HTR-8/SVneo (cell line): ENCODE results near the gene CMKLR1.
A peak's percentile ranks its signal among the peaks of the same experiment; 100 is the strongest.

ENCODE experiments used
- DNase-seq: peaks from one replicate; pipeline ENCODE4 v3.0.0; 2011; ENCODE audit warnings: low spot score, mixed read lengths; ENCODE audit not compliant: insufficient read length
- FAIRE-seq: peaks from 2 replicates; lab custom pipeline; 2011; peaks lifted over from hg19 to GRCh38; lab: Jason Lieb, UNC

Gene CMKLR1, protein sequence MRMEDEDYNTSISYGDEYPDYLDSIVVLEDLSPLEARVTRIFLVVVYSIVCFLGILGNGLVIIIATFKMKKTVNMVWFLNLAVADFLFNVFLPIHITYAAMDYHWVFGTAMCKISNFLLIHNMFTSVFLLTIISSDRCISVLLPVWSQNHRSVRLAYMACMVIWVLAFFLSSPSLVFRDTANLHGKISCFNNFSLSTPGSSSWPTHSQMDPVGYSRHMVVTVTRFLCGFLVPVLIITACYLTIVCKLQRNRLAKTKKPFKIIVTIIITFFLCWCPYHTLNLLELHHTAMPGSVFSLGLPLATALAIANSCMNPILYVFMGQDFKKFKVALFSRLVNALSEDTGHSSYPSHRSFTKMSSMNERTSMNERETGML

DNA sequence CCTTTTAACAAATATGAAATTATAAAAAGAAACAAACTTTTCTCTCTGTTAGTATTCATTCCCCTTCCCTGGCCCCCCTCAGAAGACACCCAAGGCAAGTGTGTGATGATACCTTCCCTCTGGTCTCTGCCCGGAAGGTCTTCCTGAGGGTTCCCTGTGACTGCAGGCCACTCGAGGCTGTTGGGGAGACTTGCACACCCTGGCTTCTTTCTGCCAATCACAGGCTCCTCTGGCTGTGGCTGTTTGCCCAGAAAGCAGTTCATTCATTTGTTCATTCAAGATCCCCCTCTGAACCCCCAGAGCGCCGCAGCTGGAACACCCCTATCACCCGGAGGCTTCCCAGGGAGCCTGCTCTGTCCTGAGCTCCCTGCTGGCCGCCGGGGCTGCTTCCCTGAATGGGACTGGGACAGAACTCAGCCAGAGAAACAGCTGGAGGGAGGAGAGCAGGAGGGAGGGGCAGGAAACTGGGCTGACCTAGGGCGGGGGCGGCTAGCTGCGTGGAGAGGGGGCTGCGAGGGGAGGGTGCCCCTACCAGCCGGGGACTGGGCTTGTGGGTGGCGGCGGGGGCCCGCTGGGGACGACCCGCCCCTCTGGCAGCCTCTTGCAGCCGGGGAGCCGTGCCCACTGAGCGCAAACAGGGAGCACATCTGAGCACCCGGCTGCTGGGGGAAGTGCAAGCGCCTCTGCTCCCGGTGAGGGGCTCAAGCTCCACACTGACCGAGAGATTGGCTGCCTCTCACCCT is at the start of gene CMKLR1:
CMKLR1 (minus strand) TSS at position 397 of the 743 bp plus-strand sequence. CDS start 45,720 bp downstream, outside the sequence.
- DNase-seq (no peak), FAIRE-seq (no peak)

DNA sequence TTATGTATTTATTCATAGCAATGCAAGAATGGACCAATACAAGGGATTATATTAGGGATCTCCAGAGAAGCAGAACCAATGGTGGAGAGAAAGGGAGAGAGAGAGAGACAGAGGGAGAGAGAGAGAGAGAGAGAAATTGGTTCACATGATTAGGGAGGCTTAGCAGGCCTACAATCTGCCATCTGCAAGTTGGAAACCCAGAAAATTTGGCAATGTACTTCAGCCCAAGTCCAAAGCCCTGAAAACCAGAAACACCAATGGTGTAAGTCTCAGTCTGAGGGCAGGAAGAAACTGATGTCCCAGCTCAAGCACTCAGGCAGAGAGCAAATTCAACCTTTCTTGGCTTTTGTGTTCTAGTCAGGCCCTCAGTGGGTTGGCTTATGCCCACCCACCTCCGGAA is 48.7 kb upstream of the CMKLR1 start:
- FAIRE-seq (no peak), DNase-seq (no peak)

DNA sequence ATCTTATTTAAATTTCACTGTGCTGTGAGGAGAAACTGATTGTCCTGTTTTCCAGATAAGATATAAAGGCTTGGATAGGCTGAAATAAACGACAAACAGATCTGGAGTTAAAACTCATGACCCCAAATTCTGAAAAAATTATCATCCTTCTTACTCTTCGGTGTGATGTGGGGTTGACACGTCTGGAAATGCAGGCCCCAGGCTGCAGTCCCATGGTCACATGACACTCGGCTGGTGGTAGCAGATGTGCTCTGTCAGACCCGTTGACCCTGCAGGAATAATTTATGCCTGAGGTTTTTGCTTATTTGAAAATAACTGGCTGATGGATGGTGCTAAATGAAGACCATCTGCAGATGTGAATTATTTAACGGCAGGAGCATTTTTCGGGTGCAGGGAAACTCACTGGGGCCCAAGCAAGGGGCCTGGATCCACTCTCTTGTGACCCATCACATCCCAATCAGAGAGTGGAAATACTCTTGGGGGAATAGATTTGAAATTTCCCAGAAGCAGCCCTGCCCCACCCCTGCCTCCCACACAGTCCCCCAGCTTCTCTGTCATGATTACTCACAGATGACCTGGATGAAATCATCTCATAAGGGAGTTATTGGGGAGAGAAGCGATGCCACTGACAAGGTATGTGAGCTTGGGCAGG is 47.7 kb upstream of the CMKLR1 start:
- FAIRE-seq (no peak), DNase-seq (no peak)

DNA sequence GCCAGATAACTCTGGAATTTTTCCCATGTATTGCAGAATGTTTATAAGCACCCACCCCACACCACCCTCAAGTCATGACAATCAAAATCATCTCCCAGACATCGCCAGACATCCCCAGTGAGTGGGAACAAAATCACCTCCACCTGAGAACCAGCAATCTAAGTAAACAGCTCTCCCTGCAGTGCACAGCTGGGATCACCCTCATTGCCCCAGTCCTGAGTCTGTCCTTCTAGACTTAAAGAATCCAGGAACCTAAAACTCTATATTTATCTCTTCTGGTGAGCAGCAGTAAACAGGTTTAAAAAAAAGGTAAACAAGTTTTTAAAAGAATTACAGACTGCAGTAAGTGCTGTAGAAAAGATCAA is 43.3 kb upstream of the CMKLR1 start:
- DNase-seq (no peak), FAIRE-seq (no peak)

DNA sequence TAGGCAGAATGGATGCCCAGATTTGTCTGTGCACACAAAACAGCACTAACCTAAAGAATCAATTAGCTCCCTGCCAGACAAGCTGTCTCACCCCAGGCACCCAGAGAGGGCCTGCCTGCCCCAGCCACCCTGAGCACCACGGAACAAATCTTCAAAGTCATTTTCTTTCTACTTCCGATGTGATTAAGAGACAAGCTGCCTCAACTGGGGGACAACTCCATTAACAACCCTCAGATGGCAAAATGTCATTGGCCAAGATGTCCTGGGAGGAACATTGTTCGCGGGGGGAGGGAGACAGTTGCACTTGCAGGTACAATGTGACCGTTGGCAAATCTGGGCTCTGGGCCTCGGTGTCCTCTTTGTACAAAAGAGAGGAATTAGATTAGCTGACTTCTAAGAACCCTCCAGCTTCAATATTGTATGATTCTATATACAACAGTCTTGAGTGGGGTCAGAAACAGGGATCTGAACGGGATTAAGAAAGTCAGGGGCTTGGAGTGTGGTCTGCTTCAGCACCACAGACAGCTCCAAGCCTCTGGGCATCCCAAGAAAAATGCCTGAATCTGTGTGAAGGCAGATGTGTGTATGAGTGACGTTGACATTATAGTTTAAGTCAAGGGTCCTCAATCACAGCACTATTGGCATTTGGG is 42.8 kb upstream of the CMKLR1 start:
- no peak for DNase-seq
- no peak for FAIRE-seq

DNA sequence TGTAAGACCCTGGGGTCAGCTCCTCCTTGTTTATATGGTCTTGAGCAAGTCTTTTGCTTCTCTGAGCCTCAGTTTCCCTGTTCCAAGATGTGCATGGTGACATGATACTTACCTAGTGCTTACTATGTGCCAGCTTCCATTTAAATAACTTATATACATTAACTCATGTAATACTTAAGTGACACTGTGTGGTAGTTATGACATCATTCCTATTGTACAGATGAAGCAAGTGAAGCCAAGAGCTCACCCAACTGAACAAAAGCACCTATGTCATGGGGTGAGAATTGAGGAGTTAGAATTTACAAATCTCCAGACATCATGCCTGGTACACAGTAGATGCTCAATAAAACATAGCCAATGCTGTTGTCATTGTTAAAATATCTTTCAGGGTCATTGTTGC is 41.3 kb upstream of the CMKLR1 start:
- no peak for FAIRE-seq
- no peak for DNase-seq

DNA sequence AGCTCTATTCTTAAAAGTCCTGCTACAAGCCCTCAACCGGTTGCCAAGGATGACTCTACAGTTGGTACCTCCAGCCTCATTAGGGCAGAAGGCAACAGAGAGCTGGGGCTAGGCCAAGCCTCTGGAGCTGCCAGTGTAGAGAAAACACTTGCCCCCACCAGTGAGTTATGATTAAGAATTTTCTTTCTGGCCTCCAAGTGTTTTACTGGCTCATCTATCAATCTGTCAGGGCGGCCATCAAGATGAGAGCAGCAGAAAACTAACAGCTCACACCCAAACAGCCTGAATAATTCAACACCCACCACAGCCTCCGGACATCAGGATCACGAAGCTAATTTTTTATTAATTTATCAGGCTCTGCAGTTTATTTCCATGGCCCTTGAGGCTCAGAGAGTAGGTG is 40.7 kb upstream of the CMKLR1 start:
- DNase-seq: no peak
- FAIRE-seq: no peak

DNA sequence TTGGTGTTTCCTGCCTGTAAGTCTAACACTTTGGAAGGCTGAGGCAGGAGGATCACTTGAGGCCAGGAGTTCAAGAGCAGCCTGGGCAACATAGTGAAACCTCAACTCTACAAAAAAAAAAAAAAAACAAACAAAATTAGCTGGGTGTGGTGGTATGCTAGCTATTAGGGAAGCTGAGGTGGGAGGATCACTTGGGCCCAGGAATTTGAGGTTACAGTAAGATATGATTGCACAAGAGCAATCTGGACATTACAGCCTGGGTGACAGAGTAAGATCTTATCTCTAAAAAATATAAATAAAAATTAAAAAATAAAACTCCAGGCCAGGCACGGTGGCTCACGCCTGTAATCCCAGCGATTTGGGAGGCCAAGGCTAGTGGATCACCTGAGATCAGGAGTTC is 39.8 kb upstream of the CMKLR1 start:
- no peak for DNase-seq
- no peak for FAIRE-seq

DNA sequence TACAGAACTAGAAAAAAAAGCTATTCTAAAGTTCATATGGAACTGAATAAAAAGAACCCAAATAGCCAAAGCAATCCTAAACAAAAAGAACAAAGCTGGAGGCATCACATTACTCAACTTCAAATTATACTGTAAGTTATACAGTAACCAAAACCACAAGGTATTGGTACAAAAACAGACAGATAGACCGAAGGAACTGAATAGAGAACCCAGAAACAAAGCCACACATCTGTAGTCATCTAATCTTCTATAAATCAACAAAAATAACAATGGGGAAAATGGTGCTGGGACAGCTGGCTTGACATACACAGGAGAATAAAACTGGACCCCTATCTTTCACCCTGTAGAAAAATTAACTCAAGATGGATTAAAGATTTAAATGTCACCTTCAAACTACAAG is 38.1 kb upstream of the CMKLR1 start:
- DNase-seq: no peak

DNA sequence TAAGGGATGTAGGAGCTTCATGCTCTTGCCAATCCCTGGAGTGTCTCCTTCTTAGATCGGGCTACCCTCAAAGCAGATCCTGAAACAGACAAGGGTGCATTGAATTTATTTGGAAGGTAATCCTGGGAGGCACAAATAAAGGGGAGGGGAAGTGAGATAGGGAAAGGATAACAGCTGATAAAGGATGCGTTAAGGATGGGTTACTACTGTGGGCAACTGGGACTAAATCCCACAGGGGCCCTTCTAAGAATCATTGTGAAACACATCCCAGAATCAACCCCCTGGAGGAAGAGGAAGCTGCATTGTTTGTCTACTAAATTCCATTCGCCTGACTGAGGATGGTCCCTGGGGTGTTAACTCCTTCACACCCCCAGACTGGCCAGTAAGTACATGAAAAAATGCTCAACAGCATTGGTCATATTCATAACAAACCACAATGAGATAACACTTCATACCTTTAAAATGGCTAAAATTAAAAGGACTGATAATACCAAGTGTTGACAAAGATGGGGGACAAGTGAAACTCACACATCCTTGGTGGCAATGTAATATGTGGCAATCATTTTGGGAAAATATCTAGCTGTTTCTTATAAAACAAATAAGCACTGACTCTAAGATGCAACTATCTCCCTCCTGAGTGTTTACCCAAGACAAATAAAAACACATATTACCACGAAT is 37.0 kb upstream of the CMKLR1 start:
- DNase-seq (no peak), FAIRE-seq (no peak)

More for the DNA sequence above, 38.1 kb upstream of the CMKLR1 start:
- FAIRE-seq: no peak

DNA sequence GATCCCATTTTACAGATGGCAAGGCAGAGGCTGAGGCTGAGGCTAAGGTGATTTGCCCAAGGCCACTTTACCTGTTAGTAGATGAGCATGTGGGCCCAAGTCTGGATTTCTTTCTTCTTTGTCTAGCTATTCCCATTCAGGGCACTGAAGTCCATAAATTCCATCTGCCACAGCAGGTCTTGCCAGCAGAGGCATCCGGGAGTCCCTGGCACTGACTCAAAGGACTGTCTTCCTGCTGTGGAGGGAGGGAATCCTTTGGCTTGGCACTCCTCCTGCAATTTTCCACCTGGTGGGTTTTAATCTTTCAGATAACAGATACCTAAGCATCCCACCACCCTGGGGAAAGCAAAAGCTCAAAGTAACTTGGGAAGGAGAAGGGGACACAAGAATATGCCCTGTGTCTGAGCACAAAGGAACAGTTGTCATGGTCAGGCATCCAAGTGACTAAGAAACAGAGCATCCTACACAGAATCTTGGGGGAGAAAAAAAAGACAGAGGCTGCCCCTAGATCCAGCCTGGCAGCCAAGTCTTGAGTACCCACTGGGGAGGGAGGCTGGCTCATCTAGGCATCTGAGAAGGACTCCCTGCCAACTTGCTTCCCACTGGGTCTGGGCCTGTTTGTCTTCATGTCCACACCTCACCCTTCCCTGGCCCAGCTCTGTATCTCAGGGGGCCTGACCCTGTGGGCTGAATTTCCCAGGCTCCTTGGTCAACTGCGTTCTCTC is 35.6 kb upstream of the CMKLR1 start:
- FAIRE-seq: no peak
- no peak for DNase-seq

DNA sequence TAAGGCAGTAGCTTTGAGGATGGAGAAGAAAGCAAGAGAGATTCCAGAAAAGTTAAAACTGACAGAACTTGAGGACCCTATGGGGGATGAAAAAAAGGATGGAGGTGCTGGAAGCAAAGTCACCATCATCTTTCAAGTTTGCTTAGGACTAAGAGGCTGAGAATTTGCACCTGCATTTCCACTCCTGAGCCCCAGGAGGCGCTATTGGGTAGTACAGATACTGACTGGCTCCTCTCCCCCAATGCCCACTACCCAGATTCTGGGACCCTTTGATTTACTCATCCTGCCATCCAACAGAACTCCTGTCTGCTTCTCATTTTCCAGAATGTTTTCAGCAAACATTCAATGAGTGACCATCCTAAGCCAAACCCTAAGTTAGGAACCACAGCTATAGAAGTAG is 34.0 kb upstream of the CMKLR1 start:
- FAIRE-seq (no peak), DNase-seq (no peak)

DNA sequence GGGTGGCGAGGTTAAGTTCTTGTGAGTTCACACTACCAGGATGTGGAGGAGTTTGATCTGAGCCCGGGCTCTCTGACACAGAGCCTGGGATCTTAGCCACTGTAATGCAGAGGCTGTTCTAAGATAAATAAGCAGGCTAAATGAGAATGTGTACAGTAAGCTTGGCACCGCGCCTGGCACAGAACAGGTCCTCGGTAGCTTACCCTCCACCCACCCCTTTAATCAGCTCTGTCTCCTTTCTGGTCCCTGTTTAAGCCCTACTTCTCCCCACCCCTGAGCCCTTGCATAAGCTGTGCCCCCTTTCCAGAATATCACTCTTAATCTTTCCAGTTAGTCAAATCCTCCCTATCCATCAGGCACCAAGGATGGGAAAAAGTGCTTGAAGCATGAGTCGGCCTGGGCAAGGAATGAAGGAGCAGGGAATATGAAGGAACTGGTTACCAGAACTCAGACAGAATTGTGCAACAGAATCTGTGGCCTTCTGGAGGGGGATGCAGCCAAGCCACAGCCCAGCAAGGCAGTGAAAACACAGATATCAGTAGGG is 32.8 kb upstream of the CMKLR1 start:
- DNase-seq: no peak

DNA sequence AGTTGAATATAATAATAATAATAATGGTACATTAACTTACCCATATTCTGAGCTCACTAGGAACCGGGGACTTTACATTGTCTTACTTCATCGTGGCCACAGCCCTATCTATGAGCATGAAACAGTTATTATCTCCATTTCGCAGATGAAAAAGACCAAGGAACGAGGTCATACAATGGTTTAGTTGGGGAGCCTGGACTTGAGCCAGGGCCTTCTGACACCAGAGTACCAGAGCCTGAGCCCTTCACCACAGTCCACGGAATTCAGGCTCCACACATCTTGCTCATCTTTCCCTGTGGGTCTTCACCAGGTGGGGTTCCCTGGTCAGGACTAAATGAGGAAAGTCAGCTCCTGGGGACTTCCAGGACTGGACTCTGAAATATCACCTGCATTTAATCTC is 31.3 kb upstream of the CMKLR1 start:
- DNase-seq: no peak
- no peak for FAIRE-seq

More for the DNA sequence above, 32.8 kb upstream of the CMKLR1 start:
- no peak for FAIRE-seq

DNA sequence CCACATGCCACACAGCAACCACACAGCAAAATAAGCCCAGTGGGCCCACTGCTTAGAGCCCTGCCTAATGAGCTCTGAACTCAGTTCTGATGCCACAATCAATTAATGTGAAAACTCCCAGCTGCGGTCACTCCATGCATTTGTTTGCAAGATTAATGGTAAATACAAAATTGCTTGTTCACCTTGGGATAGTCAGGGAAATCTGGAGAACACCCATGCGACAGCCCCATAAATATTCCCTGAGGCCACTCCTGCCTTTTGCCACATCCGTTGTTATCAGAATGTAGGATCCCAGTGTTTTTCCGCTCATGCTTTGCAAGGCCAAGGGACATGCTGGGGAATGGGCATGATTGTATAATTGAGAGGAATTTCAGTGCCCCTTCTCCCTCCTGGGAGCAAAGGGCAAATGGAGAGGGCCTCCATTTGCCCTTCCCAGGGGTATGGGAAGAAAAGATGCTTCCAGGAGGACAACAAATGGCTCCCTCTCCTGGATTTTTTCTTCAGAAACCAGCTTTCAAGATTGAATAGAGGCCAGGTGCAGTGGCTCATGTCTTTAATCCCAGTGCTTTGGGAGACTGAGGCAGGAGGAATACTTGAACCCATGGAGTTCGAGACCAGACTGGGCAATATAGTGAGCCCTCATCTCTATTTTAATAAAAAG is 30.8 kb upstream of the CMKLR1 start:
- FAIRE-seq: no peak
- DNase-seq: no peak

DNA sequence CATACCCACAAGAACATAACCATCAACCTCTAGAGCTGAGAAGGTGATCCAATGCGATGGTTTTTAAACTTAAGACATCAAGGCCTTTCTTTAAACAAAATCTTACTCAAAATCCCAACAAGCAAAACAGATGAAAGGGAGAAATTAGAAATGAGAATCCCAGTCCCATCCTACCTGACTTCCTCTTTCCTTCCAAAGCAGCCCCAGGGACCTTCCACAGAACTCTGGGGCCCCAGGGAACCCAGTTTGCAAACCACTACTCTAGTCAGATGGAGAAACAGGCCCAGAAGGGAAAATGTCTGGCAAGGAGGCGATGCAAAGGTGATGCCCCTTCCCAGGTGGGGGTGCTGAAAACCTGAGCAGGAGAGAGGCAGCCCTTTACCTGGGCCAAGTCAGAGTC is 29.0 kb upstream of the CMKLR1 start:
- FAIRE-seq: no peak
- no peak for DNase-seq

DNA sequence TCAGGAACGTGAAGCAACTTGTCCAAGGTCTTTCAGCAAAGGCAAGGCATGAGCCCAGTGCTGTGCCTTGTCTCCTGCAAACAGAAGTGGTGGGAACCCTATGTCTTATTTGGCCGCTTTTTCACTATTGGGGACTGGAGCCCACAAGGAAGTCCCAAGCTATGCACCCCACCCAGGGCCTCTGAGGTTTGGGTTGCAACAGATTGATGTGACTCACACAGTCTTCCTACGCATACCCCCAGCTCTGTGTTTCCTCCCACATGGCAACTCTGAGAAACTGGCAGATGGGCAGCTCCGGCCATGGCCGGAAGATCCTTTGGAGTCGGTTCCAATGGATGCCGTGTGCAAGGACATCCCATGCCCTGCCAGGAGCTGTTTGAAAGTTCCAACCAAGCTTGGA is 28.3 kb upstream of the CMKLR1 start:
- no peak for FAIRE-seq
- peak; percentile 22 for DNase-seq

DNA sequence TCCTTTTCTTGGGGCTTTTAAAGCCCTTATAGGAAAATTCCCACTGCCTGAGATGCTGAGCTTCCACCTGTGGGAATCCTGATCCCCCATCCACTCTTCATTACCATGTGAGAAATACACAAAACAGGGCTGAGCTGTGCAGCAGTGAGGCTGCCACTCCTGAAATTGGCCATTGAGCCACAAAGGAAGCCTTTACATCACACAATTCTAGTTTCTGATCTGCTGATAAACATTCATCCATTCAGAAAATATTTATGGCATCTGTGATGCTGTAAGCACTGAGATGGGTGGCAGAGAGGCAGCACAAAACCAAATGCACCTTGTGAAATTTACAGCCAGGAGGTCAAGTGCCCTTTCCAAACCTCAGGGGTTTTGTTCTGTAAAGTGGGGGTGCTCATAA is 26.2 kb upstream of the CMKLR1 start:
- DNase-seq (no peak), FAIRE-seq (no peak)

DNA sequence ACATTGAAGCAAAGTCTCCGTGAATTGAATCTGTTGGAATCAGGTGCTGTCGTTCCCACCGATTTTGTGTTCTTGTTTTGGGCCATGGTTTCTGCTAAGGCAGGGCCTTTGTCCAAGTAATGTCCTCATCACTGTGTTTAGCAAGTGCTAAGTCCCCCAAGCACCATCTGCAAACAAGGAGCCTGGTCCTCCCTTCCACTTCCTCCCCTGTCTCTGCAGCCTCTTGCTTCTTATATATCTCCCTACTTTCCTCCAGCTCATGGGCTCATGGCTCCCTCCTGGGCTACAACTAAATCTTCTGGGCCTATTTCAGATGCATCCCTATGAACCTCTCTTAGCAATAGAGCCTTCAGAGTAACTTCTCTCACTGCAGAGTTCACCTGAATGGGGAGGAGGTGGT is 25.8 kb upstream of the CMKLR1 start:
- FAIRE-seq (no peak), DNase-seq (no peak)
